H54 (cell line): ENCODE results near the gene ATP7B.
"Not testable (repeated sequence)": the region's sequence is repeated elsewhere in the genome, so short reads cannot be mapped to it uniquely, and the experiment has no call there.

Source experiments
- DNase-seq: peaks from one replicate; pipeline ENCODE4 v3.0.0; 2011; ENCODE audit warnings: low spot score, mixed read lengths; ENCODE audit not compliant: insufficient read length
- FAIRE-seq: peaks from 3 replicates; lab custom pipeline; 2011; peaks lifted over from hg19 to GRCh38; lab: Jason Lieb, UNC
- POLR2A ChIP-seq: IDR thresholded peaks from 2 replicates; pipeline ENCODE4 v1.6.1; 2011; ENCODE audit warnings: low read depth, mild to moderate bottlenecking, low read length

ATP7B gene

GRCh38 chr13:51999921-52000320 is 11.3 kb downstream of the ATP7B start:
- TF ChIP-seq POLR2A, result no peak
- DNase-seq, result no peak
- no peak for FAIRE-seq

GRCh38 chr13:51999510-51999911 is 11.7 kb downstream of the ATP7B start:
- DNase-seq (no peak), FAIRE-seq (no peak)
- no peak for TF ChIP-seq POLR2A

- TF ChIP-seq POLR2A, result no peak
- DNase-seq (no peak), FAIRE-seq (no peak)
Observed at GRCh38 chr13:51998723-51999509, 12.3 kb downstream of the ATP7B start.

- FAIRE-seq (no peak), DNase-seq (no peak)
- no peak for TF ChIP-seq POLR2A
Observed at GRCh38 chr13:51997641-51998330, 13.5 kb downstream of the ATP7B start.

- no peak for FAIRE-seq
- TF ChIP-seq POLR2A, result no peak
- no peak for DNase-seq
Observed at GRCh38 chr13:51997186-51997585, 14.1 kb downstream of the ATP7B start.

GRCh38 chr13:51996641-51997040 is 14.6 kb downstream of the ATP7B start:
- no peak for TF ChIP-seq POLR2A

GRCh38 chr13:51995677-51996551 is 15.3 kb downstream of the ATP7B start:
- no peak for TF ChIP-seq POLR2A
- FAIRE-seq (no peak), DNase-seq (no peak)

More at GRCh38 chr13:51996641-51997040, 14.6 kb downstream of the ATP7B start:
- FAIRE-seq, result no peak
- no peak for DNase-seq

GRCh38 chr13:51993713-51994112 is 17.5 kb downstream of the ATP7B start:
- FAIRE-seq, result no peak
- DNase-seq, result no peak
- TF ChIP-seq POLR2A, result no peak

GRCh38 chr13:51988988-51989618 is 22.1 kb downstream of the ATP7B start:
- FAIRE-seq, result no peak
- DNase-seq, result no peak
- no peak for TF ChIP-seq POLR2A

GRCh38 chr13:51984904-51985303 is 26.3 kb downstream of the ATP7B start:
- not testable (repeated sequence) for DNase-seq, FAIRE-seq

- DNase-seq, FAIRE-seq: not testable (repeated sequence)
Observed at GRCh38 chr13:51983292-51983691, 28.0 kb downstream of the ATP7B start.

GRCh38 chr13:51981355-51981754 is 29.9 kb downstream of the ATP7B start:
- no peak for TF ChIP-seq POLR2A
- FAIRE-seq, result no peak

GRCh38 chr13:51980908-51981307 is 30.3 kb downstream of the ATP7B start:
- FAIRE-seq (no peak), DNase-seq (no peak)
- no peak for TF ChIP-seq POLR2A

More at GRCh38 chr13:51981355-51981754, 29.9 kb downstream of the ATP7B start:
- no peak for DNase-seq
